Left ventricle myocardium inferior (tissue), 1 donor: ENCODE results near the gene C2CD4A. TPM values are rescaled to one million over a fixed set of nuclear protein-coding genes. Genes with fewer than 3 reads are reported as not detected.

ENCODE experiments used
- DNase-seq: peaks from one replicate; pipeline ENCODE4 v3.0.0-alpha.2; 2020
- H3K27ac ChIP-seq: fragments of 200-600 bp; replicated peaks from 2 replicates; pipeline ENCODE4 v1.8.0; 2021
- H3K27me3 ChIP-seq: fragments of 200-600 bp; 2 replicates; pipeline ENCODE4 v1.8.0; 2021; ENCODE audit warnings: low read depth
- H3K36me3 ChIP-seq: fragments of 200-600 bp; 2 replicates; pipeline ENCODE4 v1.8.0; 2021
- H3K4me1 ChIP-seq: fragments of 200-600 bp; 2 replicates; pipeline ENCODE4 v1.8.0; 2021
- H3K4me3 ChIP-seq: fragments of 200-600 bp; 2 replicates; pipeline ENCODE4 v1.8.0; 2021; ENCODE audit warnings: mild to moderate bottlenecking, moderate library complexity
- H3K9me3 ChIP-seq: fragments of 200-600 bp; replicated peaks from 2 replicates; pipeline ENCODE4 v1.8.0; 2021
- intact Hi-C: fragments of 100-400 bp; cut with micrococcal nuclease; formaldehyde crosslinking; loops from one replicate; pipeline ENCODE4 v1.11.0; 2022
- total RNA-seq: library from RNA; stranded (reverse); fragmentation: NEBNext Ultra II Directional; extraction: Animal tissue kit (Norgen Biotek cat#: 25700); gene quantifications from one replicate; pipeline ENCODE4 v1.2.1, GENCODE V29; 2021
- TF ChIP-seq, protein P1 (sequence below): fragments of 200-600 bp; IDR thresholded peaks from 2 replicates; pipeline ENCODE4 v1.8.0; 2021; ENCODE audit warnings: antibody characterized with exemption, mild to moderate bottlenecking, borderline replicate concordance
- donor health status: DM: no; HTN: yes; CAD: no; lungs with severe emphysema.

The C2CD4A gene
- total RNA-seq, 1 donor from 2014 or later: not detected

DNA sequence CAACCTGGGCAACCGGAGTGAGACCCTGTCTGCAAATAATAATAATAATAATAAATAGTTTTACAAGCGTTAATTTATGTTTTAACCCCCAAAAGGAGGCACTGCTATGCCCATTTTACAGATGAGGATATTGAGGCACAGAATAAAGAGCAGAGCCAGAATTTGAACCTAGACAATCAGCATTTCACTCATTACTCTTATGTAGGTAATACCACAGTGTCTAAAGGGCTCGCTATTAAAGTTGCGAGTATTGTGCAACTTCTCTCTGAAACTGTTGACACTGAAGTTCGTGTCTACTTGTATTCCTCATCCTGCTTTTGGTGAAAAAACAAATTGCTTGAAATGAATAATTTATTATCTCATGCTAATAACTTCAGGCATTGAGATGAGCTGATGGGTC, 2.8 kb downstream of the C2CD4A start:
- TF ChIP-seq, protein P1, sequence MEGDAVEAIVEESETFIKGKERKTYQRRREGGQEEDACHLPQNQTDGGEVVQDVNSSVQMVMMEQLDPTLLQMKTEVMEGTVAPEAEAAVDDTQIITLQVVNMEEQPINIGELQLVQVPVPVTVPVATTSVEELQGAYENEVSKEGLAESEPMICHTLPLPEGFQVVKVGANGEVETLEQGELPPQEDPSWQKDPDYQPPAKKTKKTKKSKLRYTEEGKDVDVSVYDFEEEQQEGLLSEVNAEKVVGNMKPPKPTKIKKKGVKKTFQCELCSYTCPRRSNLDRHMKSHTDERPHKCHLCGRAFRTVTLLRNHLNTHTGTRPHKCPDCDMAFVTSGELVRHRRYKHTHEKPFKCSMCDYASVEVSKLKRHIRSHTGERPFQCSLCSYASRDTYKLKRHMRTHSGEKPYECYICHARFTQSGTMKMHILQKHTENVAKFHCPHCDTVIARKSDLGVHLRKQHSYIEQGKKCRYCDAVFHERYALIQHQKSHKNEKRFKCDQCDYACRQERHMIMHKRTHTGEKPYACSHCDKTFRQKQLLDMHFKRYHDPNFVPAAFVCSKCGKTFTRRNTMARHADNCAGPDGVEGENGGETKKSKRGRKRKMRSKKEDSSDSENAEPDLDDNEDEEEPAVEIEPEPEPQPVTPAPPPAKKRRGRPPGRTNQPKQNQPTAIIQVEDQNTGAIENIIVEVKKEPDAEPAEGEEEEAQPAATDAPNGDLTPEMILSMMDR: no peak
- intact Hi-C loops: no loop called here

DNA sequence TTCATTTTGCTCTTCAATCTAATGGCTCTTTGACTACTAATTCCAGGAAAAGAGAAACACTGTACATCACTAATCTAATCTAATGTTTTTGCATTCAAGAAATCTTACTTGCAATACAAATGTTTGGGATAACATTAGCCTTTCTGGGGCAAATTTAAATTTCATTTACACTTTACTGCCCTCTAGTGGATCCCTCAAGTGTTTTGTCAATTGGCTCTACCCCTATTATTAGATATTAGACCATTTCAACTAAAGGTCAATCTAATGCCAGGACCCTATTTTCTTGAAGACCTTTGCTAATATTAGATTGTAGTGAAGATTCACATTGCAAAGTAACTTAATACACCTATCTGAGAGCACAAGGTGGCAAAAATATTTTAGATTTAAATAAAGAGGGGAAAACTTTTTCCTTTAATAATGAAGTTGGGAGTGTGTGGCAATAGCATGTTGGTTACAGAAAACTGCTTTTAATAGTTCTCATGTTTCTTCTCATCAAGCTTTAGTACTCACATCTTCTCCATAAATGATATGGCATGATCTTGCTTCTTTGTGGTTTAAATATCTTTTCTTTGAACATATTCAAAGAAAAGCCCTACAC, 5.0 kb downstream of the C2CD4A start:
- TF ChIP-seq, protein P1: peak; percentile 77
- no peak for DNase-seq
- Histone ChIP-seq H3K27ac (no peak overlapping the region), H3K27me3 (no peaks in the 10 kb centered on the region), H3K36me3 (no peaks in the 10 kb centered on the region), H3K4me3 (no peak overlapping the region), H3K4me1 (peaks cover 24% of the 10 kb centered on the region), H3K9me3 (no peaks in the 10 kb centered on the region)
- intact Hi-C loops: loop anchor here (10.0 kb wide), 1 partner anchor 183 kb away; no protein-coding TSS in a partner anchor

More for the DNA sequence above, 2.8 kb downstream of the C2CD4A start:
- no peak overlapping the region for H3K4me3 ChIP-seq
- H3K27ac ChIP-seq: no peak overlapping the region
- H3K27me3 ChIP-seq: no peaks in the 10 kb centered on the region
- no peak for DNase-seq
- no peaks in the 10 kb centered on the region for H3K9me3 ChIP-seq
- peaks cover 29% of the 10 kb centered on the region for H3K4me1 ChIP-seq
- no peaks in the 10 kb centered on the region for H3K36me3 ChIP-seq

DNA sequence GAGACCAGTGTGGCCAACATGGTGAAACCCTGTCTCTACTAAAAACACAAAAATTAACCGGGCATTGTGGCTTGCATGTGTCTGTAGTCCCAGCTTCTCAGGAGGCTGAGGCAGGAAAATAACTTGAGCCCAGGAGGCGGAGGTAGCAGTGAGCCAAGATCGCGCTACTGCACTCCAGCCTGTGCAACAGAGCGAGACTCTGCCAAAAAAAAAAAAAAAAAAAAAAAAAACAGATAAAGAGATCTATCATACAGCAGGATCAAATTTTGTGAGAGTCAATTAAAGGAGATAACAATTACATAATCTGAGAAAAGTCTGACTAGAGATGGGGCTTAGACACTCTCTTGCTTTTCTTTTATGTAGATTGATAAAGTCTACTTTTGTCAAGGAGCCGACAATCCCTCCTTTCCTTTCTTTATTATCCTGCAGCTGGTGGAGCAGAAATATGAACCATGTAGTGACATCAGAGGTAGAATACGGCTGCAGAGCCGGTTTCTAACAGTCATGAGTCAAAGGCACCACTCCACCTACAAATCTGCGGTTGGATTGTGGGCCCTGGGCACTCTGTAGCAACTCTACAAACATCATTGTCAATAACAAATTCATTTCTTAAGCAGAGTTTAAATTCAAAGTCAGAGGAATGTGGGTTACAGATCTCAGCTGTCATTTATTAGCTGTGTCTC, 9.0 kb downstream of the C2CD4A start:
- H3K4me3 ChIP-seq: no peak overlapping the region
- DNase-seq: no peak
- H3K27me3 ChIP-seq: no peaks in the 10 kb centered on the region
- H3K9me3 ChIP-seq: no peaks in the 10 kb centered on the region
- no peaks in the 10 kb centered on the region for H3K4me1 ChIP-seq
- H3K36me3 ChIP-seq: no peaks in the 10 kb centered on the region
- intact Hi-C loops: loop anchor here (10.0 kb wide), 1 partner anchor 179 kb away; no protein-coding TSS in a partner anchor
- H3K27ac ChIP-seq: no peak overlapping the region
- TF ChIP-seq, protein P1: no peak

DNA sequence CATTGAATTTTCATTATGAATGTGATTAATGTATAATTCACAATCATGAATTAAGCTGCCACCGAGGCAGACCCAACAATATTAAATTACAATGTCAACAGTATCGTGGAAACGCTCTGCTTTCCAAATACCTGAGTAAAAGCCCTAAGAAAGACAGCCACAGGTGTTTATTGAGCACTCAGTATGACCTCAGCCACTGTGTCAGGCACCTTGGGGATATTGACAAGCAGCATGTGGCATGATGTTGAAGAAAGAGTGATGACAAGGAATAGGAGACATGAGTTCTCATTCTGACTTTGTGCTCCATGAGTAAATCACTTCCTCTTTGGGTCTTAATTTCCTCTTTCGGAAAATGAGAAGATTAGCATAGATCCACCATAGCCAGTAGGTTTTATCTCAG, 12.8 kb downstream of the C2CD4A start:
- Histone ChIP-seq H3K4me1 (no peaks in the 10 kb centered on the region), H3K9me3 (no peaks in the 10 kb centered on the region), H3K27me3 (no peaks in the 10 kb centered on the region), H3K27ac (no peak overlapping the region), H3K4me3 (no peak overlapping the region), H3K36me3 (no peaks in the 10 kb centered on the region)
- no peak for DNase-seq
- TF ChIP-seq, protein P1: no peak
- intact Hi-C loops: loop anchor here (10.0 kb wide), 1 partner anchor 175 kb away; no protein-coding TSS in a partner anchor

DNA sequence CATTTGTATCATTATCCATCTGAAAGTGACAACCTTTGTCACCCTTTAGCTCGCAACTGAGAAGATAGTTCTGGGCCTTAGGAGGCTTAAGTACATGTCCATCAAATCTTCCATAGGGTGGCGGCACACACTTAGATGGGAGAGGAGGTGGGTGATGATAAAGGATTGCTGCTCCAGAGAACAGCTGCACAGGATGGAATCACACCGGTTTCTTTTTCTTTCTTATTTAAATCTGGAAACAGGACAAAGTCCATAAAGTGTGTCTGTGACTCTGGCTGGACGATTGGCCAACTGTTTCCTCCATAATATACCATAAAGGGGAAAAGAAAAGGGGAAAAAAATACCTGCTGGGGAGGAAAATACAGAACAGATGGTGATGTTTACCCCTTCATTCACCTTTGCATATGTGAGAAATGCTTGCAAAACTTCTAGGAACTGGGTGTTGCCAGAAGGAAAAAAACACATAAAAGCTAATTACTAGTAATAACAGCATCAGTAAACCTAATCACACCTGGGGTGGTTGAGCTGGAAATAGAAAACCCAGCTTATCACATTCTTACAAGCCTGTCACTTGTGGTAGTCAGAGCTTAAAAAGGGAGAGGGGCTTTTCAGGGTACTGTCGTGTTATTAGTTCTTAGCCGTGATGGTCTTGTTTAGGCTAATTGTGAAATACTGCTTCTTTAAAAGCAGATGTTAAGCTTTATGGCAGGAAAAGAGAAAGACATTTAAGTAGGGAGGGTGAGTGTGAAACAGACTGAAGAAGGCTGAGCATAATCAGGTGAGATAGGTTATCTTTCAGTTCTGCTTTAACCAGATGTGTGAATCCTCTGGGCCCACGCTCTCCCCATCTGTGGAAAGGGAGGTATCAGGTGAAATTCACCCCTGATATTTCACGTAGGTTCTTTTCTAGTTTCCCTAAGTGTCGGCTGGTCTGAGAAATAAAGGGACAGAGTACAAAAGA, 16.7 kb downstream of the C2CD4A start:
- TF ChIP-seq, protein P1: no peak
- intact Hi-C loops: no loop called here
- no peak overlapping the region for H3K27ac ChIP-seq
- DNase-seq: no peak
- no peaks in the 10 kb centered on the region for H3K27me3 ChIP-seq
- no peaks in the 10 kb centered on the region for H3K9me3 ChIP-seq
- H3K36me3 ChIP-seq: no peaks in the 10 kb centered on the region
- H3K4me3 ChIP-seq: no peak overlapping the region
- H3K4me1 ChIP-seq: peaks cover 11% of the 10 kb centered on the region
